GM21360 (cell line): ENCODE results near the gene SCNN1G.
"Not testable (repeated sequence)": the region's sequence is repeated elsewhere in the genome, so short reads cannot be mapped to it uniquely, and the experiment has no call there.

Experiments
- ATAC-seq: cut with Tn5 transposase; IDR thresholded peaks from one replicate; pipeline ENCODE4 v1.9.1; 2021; ENCODE audit warnings: mild to moderate bottlenecking, moderate library complexity; ENCODE audit not compliant: unreplicated experiment

SCNN1G gene

GRCh38 chr16:23248261-23249194 is 66.0 kb downstream of the SCNN1G start:
- no peak for ATAC-seq

GRCh38 chr16:23249830-23250229 is 67.3 kb downstream of the SCNN1G start:
- no peak for ATAC-seq

GRCh38 chr16:23252310-23252709 is 69.8 kb downstream of the SCNN1G start:
- no peak for ATAC-seq

- not testable (repeated sequence) for ATAC-seq
Observed at GRCh38 chr16:23253650-23254049, 71.1 kb downstream of the SCNN1G start.

GRCh38 chr16:23254338-23254737 is 71.8 kb downstream of the SCNN1G start:
- no peak for ATAC-seq

- ATAC-seq, result no peak
Observed at GRCh38 chr16:23255000-23255399, 72.5 kb downstream of the SCNN1G start.

- no peak for ATAC-seq
Observed at GRCh38 chr16:23256440-23256839, 73.9 kb downstream of the SCNN1G start.

- no peak for ATAC-seq
Observed at GRCh38 chr16:23257682-23258081, 75.1 kb downstream of the SCNN1G start.

- ATAC-seq, result no peak
Observed at GRCh38 chr16:23258919-23259237, 76.3 kb downstream of the SCNN1G start.
